Gastrocnemius medialis (tissue), 4 donors: ENCODE measurements around the gene ZSCAN25. TPM values are rescaled to one million over a fixed set of nuclear protein-coding genes. Genes with fewer than 3 reads are reported as not detected.
"Not testable (repeated sequence)": the region's sequence is repeated elsewhere in the genome, so short reads cannot be mapped to it uniquely, and the experiment has no call there.

Experiments
- ATAC-seq, 2 donors: fragments of 150-250 bp; one replicate each; pipeline ENCODE4 v1.9.1; 2016
- DNase-seq, 2 donors: peaks; one replicate each; pipeline ENCODE4 v3.0.0-alpha.2; 2019
- H3K27ac ChIP-seq, 4 donors: fragments of 200-600 bp; sonication (generic); 1 replicate in 1 of 4; 2 replicates in 3 of 4; pipeline ENCODE4 v1.5.1; 2016 to 2018; ENCODE audit warnings: mild to moderate bottlenecking in 2 of 4, moderate library complexity in 1 of 4
- H3K27me3 ChIP-seq, 3 donors: fragments of 200-600 bp; sonication (generic) in 2 of 3; 1 replicate in 1 of 3; 2 replicates in 2 of 3; pipeline versions ENCODE4 v1.5.1 to v1.6.0; 2016 to 2019; ENCODE audit warnings: mild to moderate bottlenecking in 1 of 3, moderate library complexity in 1 of 3
- H3K36me3 ChIP-seq, 2 donors: fragments of 200-600 bp; sonication (generic) in 1 of 2; one replicate each; pipeline ENCODE4 v1.5.1; 2017 to 2018
- H3K4me1 ChIP-seq, 2 donors: fragments of 200-600 bp; sonication (generic) in 1 of 2; one replicate each; pipeline ENCODE4 v1.5.1; 2016 to 2017; ENCODE audit warnings: mild to moderate bottlenecking in 2 of 2
- H3K4me3 ChIP-seq, 4 donors: fragments of 200-600 bp; sonication (generic) in 3 of 4; 1 replicate in 1 of 4; 2 replicates in 3 of 4; pipeline ENCODE4 v1.5.1; 2016 to 2019; ENCODE audit warnings: mild to moderate bottlenecking in 2 of 4
- H3K9me3 ChIP-seq, 3 donors: fragments of 200-600 bp; sonication (generic) in 2 of 3; 1 replicate in 1 of 3; 2 replicates in 2 of 3; pipeline ENCODE4 v1.5.1; 2016 to 2019
- CTCF ChIP-seq, 5 experiments: fragments of 450-650 bp in 3 of 5; fragments of 200-600 bp in 2 of 5; sonication (generic) in 2 of 5; IDR thresholded peaks in 4 of 5; conservative IDR thresholded peaks in 1 of 5; 1 replicate in 4 of 5; 2 replicates in 1 of 5; pipeline ENCODE4 v1.5.1; 2016 to 2019; ENCODE audit warnings: antibody characterized with exemption in 5 of 5, mild to moderate bottlenecking in 3 of 5, moderate library complexity in 3 of 5
- POLR2A ChIP-seq, 2 donors: fragments of 450-650 bp; IDR thresholded peaks; one replicate each; pipeline ENCODE4 v1.6.1; 2017; ENCODE audit warnings: antibody characterized with exemption in 2 of 2, mild to moderate bottlenecking in 2 of 2, moderate library complexity in 2 of 2
- in situ Hi-C, 4 donors: fragments of 200-750 bp; cut with MboI; loops; one replicate each; pipeline versions ENCODE4 v1.15.0 to v1.8.0; 2017; ENCODE audit warnings: low sequenced_read_pairs in 4 of 4
- intact Hi-C: fragments of 100-400 bp; cut with DNase I; formaldehyde crosslinking; loops from one replicate; pipeline ENCODE4 v1.15.1; 2023; ENCODE audit warnings: low total_unique reads
- total RNA-seq, 4 donors: library from RNA; depleted of rRNA; stranded (reverse); fragments of >200 nt; gene quantifications; one replicate each; pipeline versions ENCODE4 v1.1.0 to v1.2.3, GENCODE V29; 2016

The ZSCAN25 gene
- total RNA-seq, 4 donors from 2014 or later = 6.0 to 7.9 (median 7.2) TPM

DNA sequence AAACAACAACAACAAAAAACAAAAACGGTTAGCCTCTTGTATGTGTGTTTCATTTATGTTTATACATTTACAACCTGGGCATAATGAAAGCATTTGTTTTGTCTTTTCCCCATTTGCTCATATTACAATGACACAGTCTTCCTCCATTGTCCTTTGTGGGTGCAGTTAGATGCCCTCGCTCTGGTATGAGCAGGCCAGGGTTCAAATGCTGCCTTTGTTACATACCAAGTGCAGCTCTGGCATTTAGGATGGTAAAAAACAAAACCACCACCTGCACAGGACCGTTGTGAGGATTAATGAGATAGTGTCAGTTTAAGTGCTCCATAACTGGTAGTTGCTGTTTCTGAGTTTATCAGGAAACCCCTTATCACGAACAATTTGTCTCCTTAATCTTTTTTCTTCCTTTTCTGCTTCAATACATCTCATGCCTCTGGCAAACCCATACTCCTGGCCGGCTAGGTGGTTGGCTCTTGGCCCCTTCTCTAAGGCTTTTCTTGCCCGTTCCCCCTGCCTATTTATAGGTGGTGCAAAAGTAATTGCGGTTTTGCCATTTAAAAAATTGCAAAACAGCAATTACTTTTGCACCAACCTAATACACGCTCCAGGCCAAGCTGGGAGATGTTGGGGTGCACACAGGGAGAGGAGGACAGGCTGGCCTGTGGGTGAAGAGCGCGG, 37.3 kb upstream of the ZSCAN25 start:
- DNase-seq = no peak
- Histone ChIP-seq H3K27ac (peak overlapping the region in 1 of 4 donors; percentile 53), H3K4me1 (peaks cover 26 to 27% of the 10 kb centered on the region in 2 donors), H3K4me3 (peak overlapping the region; percentile 62 to 74 (median 70)), H3K9me3 (no peaks in the 10 kb centered on the region), H3K36me3 (no peaks in the 10 kb centered on the region), H3K27me3 (no peaks in the 10 kb centered on the region)
- intact Hi-C loops = no loop called here
- in situ Hi-C loops = no loop called here
- ATAC-seq = no peak
- TF ChIP-seq POLR2A (IDR thresholded peaks at IDR 0.05) (no peak), CTCF (IDR thresholded peaks at IDR 0.05 in 4 of 5, conservative IDR thresholded peaks at IDR 0.05 in 1 of 5) (no peak)

DNA sequence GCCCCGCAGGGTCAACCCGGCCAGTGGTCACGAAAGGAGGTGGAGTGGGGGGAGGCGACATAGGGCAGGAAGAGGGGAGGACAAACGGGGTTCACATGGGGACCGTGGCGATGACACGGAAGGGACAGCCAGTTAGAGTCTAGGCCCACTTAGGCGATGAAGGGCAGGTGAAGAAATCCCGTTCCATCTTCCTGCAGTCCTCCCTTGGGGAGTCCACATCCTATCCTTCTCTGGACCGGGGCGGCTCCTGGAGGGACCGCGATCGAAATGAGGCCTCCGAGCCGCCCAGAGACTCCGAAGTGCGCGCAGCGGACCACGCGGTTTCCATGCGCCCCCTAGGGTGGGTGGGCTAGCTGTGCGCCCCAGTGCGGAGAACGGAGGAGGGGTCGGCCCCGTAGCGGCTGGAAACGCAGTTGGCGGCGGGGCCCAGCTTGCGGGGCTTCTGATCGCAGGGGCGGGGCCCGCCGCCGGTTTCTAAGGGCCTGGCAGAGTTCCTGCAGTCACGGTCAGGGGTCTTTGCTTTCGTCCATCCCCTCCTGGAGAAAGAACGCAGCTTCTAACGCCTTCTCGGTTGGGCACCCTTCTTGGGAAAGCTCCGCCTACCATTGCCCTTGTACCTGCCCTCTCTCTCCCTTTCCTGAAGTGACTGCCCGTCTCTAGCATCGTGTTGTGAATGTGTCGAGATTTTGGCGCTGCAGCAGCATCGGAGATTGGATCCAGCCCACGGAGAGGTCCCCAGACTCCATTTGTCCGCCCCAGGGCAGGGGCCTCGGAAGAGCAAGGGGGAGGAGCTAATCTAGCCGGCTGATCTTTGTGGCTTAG, 36.6 kb upstream of the ZSCAN25 start:
- ATAC-seq = peak; percentile 29 to 31
- peak overlapping the region in 1 of 4 donors; percentile 53 for H3K27ac ChIP-seq

GRCh38 chr7:99580778-99581332, 35.9 kb upstream of the ZSCAN25 start:
- intact Hi-C loops, in situ Hi-C loops, DNase-seq, H3K36me3 ChIP-seq, ATAC-seq, H3K9me3 ChIP-seq, H3K27ac ChIP-seq, H3K27me3 ChIP-seq: not testable (repeated sequence)
- Histone ChIP-seq H3K4me3 (peak overlapping the region; percentile 62 to 74 (median 70)), H3K4me1 (peaks cover 26 to 27% of the 10 kb centered on the region in 2 donors)

More for the DNA sequence above, 36.6 kb upstream of the ZSCAN25 start:
- intact Hi-C loops = no loop called here
- Histone ChIP-seq H3K27me3 (no peaks in the 10 kb centered on the region), H3K9me3 (no peaks in the 10 kb centered on the region), H3K36me3 (no peaks in the 10 kb centered on the region), H3K4me1 (peaks cover 26 to 27% of the 10 kb centered on the region in 2 donors), H3K4me3 (peak overlapping the region; percentile 62 to 74 (median 70))
- TF ChIP-seq POLR2A (IDR thresholded peaks at IDR 0.05) = no peak
- peak in 2 of 5 experiments; percentile 18 to 49 for TF ChIP-seq CTCF (IDR thresholded peaks at IDR 0.05 in 4 of 5, conservative IDR thresholded peaks at IDR 0.05 in 1 of 5)
- in situ Hi-C loops = no loop called here
- no peak for DNase-seq

GRCh38 chr7:99588868-99589267, 27.9 kb upstream of the ZSCAN25 start:
- intact Hi-C loops = no loop called here
- no peak for TF ChIP-seq CTCF (IDR thresholded peaks at IDR 0.05 in 4 of 5, conservative IDR thresholded peaks at IDR 0.05 in 1 of 5)
- H3K4me3 ChIP-seq = no peak overlapping the region

More at GRCh38 chr7:99588868-99589267, 27.9 kb upstream of the ZSCAN25 start:
- ATAC-seq (no peak), DNase-seq (no peak)
- Histone ChIP-seq H3K36me3 (no peaks in the 10 kb centered on the region), H3K9me3 (no peaks in the 10 kb centered on the region), H3K27me3 (no peaks in the 10 kb centered on the region), H3K4me1 (no peaks in the 10 kb centered on the region), H3K27ac (no peak overlapping the region)
- in situ Hi-C loops = no loop called here
